GM18505 (cell line): Measurements from ENCODE around the gene IFNL2.

Experiments used
- ATAC-seq: cut with Tn5 transposase; IDR thresholded peaks from one replicate; pipeline ENCODE4 v1.9.1; 2021; ENCODE audit not compliant: unreplicated experiment
- POLR2A ChIP-seq: IDR thresholded peaks from 4 replicates; pipeline ENCODE4 v1.6.1; 2011; ENCODE audit warnings: borderline replicate concordance; ENCODE audit not compliant: insufficient read depth, insufficient read length; ENCODE audit errors: extremely low read depth

IFNL2 gene

DNA sequence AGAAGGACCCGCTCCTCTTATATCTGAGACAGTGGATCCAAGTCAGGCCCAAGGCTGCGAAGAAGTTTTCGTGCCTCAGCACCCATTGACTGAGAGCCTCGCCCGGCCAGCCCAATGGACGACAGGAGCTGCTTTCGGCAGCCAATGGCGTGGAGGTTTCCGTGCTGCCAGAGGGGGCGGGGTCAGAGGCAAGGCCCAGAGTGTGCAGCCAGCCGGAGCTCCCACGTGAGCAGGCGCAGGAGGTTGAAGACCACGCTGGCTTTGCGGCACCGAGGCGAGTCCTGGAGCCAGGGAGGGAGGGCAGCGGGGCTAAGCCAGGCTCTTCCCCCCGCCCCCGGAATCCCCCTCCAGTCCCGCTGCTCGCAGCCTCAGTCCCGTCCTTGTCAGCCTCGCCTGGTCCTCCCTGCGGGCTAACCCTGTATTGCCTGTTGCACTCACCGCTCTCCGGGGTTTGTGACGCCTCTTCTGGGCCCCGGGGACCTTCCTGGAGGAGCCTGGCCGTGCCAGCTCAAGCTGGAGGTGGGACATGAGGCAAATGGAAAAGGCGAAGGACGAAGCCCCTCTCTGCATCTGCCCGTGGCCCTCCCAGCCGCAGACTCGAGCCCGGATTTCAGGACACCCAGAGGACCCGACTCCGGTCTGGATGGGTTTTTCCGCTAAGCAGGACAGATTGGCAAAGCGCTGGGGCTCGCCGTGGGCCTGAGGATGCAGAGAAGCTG, 21.1 kb upstream of the IFNL2 start:
- no peak for ATAC-seq
- TF ChIP-seq POLR2A = no peak

- no peak for ATAC-seq
- TF ChIP-seq POLR2A = no peak
Observed at GRCh38 chr19:39247701-39248664, 20.2 kb upstream of the IFNL2 start.

- ATAC-seq = no peak
- TF ChIP-seq POLR2A = no peak
Observed at GRCh38 chr19:39248806-39249205, 19.4 kb upstream of the IFNL2 start, which contains the start of gene IFNL4. IFNL4 (minus strand) TSS chr19:39248856.

DNA sequence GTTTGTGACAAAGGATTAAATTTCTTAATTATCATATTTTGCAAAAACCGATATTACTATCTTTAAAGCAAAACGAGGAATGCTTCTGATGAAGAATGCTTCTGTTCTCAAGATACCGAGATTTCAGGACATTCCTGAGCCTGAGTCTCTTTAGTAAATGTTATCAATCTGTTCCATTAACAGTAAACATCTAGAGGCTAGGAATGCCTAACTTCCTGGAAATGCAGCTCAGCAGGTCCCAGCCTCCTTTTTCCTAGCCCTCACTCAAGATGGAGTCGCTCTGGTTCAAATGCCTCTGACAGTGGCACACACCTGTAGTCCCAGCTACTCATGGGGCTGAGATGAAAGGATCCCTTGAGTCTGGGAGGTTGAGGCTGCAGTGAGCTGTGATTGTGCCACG, 17.1 kb upstream of the IFNL2 start:
- TF ChIP-seq POLR2A = no peak
- no peak for ATAC-seq

GRCh38 chr19:39251846-39252245, 16.4 kb upstream of the IFNL2 start:
- TF ChIP-seq POLR2A = no peak
- no peak for ATAC-seq

DNA sequence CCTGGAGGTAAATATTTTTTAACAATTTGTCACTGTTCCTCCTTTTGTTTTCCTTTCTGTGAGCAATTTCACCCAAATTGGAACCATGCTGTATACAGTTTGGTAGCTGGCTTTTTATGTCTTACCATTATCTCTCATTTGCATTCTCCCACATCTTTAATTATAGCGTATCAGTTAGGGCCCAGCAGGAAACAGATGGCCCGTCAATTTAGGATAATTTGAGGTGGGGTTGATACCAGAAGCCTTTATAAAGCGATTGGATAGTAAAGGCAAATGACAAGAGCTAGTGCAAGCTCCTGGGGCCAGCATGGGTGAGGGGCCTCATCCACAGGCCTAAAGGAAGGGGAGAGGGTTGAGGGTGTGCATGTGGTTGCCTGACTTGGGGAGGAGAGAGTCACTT, 15.7 kb upstream of the IFNL2 start:
- TF ChIP-seq POLR2A = no peak
- ATAC-seq = no peak

GRCh38 chr19:39253374-39254149, 14.6 kb upstream of the IFNL2 start:
- no peak for ATAC-seq
- no peak for TF ChIP-seq POLR2A

GRCh38 chr19:39254531-39255345, 13.5 kb upstream of the IFNL2 start:
- no peak for TF ChIP-seq POLR2A
- ATAC-seq = no peak

GRCh38 chr19:39257227-39257626, 11.0 kb upstream of the IFNL2 start:
- TF ChIP-seq POLR2A = no peak
- no peak for ATAC-seq

DNA sequence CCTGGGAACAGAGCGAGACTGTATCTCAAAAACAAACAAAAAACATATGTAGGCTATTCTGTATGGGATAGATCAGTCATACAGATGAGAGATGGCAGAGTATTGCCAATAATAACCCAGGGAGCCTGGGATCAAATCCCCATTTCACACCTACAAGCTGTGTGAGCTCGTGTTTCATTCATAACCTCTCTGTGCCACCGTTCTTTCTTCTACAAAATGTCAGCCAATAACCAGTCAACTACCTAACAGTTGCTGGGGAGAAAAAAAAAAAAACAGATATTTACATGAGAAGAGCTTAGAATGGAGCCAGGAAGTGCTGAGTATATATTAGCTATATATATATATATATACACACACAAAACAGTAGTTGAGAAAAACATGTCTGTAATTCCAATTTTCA, 6.5 kb upstream of the IFNL2 start:
- no peak for ATAC-seq
- no peak for TF ChIP-seq POLR2A

GRCh38 chr19:39262496-39262895, 5.7 kb upstream of the IFNL2 start:
- ATAC-seq = no peak
- no peak for TF ChIP-seq POLR2A

- ATAC-seq = no peak
- no peak for TF ChIP-seq POLR2A
Observed at GRCh38 chr19:39263912-39264305, 4.3 kb upstream of the IFNL2 start.

- TF ChIP-seq POLR2A = no peak
- no peak for ATAC-seq
Observed at GRCh38 chr19:39264306-39265290, 3.6 kb upstream of the IFNL2 start.
